CD4-positive, alpha-beta T cell (primary cell): ENCODE results near the gene KIF26B. TPM values are rescaled to one million over a fixed set of nuclear protein-coding genes. Genes with fewer than 3 reads are reported as not detected.

Source experiments
- ATAC-seq: fragments of 200-7000 bp; cut with Tn5 transposase; one replicate; pipeline ENCODE4 v1.10.0; 2022; ENCODE audit warnings: mild to moderate bottlenecking; ENCODE audit not compliant: poor library complexity
- CTCF ChIA-PET: fragments of 350-600 bp; sonication (Branson Sonifier 250); formaldehyde crosslinking; loops from one replicate; lab custom pipeline; 2021; ENCODE audit warnings: antibody characterized with exemption, inconsistent platforms; lab: Charles Lee
- POLR2A ChIA-PET: fragments of 350-600 bp; sonication (Branson Sonifier 250); formaldehyde crosslinking; loops from one replicate; lab custom pipeline; 2021; ENCODE audit warnings: antibody characterized with exemption, inconsistent platforms; lab: Charles Lee
- DNase-seq, 14 experiments: peaks; one replicate each; pipeline ENCODE4 v3.0.0-alpha.2; 2013 to 2020; ENCODE audit warnings: mixed read lengths in 2 of 14
- H3K27ac ChIP-seq, 2 donors: one replicate each; pipeline versions ENCODE4 v1.5.1 to v1.7.0; 2013; ENCODE audit warnings: low read length in 2 of 2, low read depth in 1 of 2, mild to moderate bottlenecking in 1 of 2
- H3K27me3 ChIP-seq, 2 experiments: 1 replicate in 1 of 2; 2 replicates in 1 of 2; pipeline versions ENCODE4 v1.6.1 to v1.7.0; 2013; ENCODE audit warnings: low read length in 2 of 2, control low read depth in 1 of 2, mild to moderate bottlenecking in 1 of 2, moderate library complexity in 1 of 2; ENCODE audit not compliant: insufficient read depth in 2 of 2, control insufficient read depth in 1 of 2
- H3K36me3 ChIP-seq: one replicate; pipeline ENCODE4 v1.6.1; 2013; ENCODE audit warnings: low read length, control low read depth; ENCODE audit not compliant: insufficient read depth
- H3K4me1 ChIP-seq: one replicate; pipeline ENCODE4 v1.6.1; 2013; ENCODE audit warnings: low read length, control low read depth; ENCODE audit not compliant: insufficient read depth
- H3K4me3 ChIP-seq: one replicate; pipeline ENCODE4 v1.5.1; 2013; ENCODE audit warnings: mild to moderate bottlenecking, low read length, moderate library complexity
- H3K9me3 ChIP-seq, 2 experiments: 1 replicate in 1 of 2; 2 replicates in 1 of 2; pipeline versions ENCODE4 v1.6.1 to v1.7.0; 2013; ENCODE audit warnings: low read length in 2 of 2, mild to moderate bottlenecking in 2 of 2, control low read depth in 1 of 2, moderate library complexity in 1 of 2; ENCODE audit not compliant: control insufficient read depth in 1 of 2, insufficient read depth in 1 of 2
- H3K27ac Mint-ChIP-seq: one replicate; pipeline ENCODE4 v1.8.0; 2020; ENCODE audit warnings: mixed read lengths
- H3K27me3 Mint-ChIP-seq: one replicate; pipeline ENCODE4 v1.8.0; 2021; ENCODE audit warnings: mixed read lengths
- H3K36me3 Mint-ChIP-seq: one replicate; pipeline ENCODE4 v1.8.0; 2021; ENCODE audit warnings: low read depth, mixed read lengths
- H3K4me1 Mint-ChIP-seq: one replicate; pipeline ENCODE4 v1.8.0; 2021; ENCODE audit warnings: low read depth, mixed read lengths
- H3K4me3 Mint-ChIP-seq: one replicate; pipeline ENCODE4 v1.8.0; 2020; ENCODE audit warnings: mild to moderate bottlenecking, mixed read lengths
- H3K9me3 Mint-ChIP-seq: one replicate; pipeline ENCODE4 v1.8.0; 2020; ENCODE audit warnings: mixed read lengths
- CTCF ChIP-seq: fragments of 200-600 bp; IDR thresholded peaks from one replicate; pipeline ENCODE4 v1.8.0; 2022; ENCODE audit warnings: antibody characterized with exemption, mild to moderate bottlenecking
- intact Hi-C, 2 experiments: fragments of 100-400 bp; cut with DNase I in 1 of 2; cut with micrococcal nuclease in 1 of 2; formaldehyde crosslinking; loops; one replicate each; pipeline versions ENCODE4 v1.15.1 to v1.9.0; 2023 to 2025; cut with DNase I, micrococcal nuclease
- total RNA-seq, 174 experiments: library from RNA in 2 of 174; stranded (reverse) in 2 of 174; gene quantifications; one replicate each; pipeline ENCODE4 v1.2.3 and lab custom pipeline; 2021 to 2026

KIF26B gene
- total RNA-seq, 2 experiments from 2014 or later, result 0.03 TPM; not detected in 1

DNA sequence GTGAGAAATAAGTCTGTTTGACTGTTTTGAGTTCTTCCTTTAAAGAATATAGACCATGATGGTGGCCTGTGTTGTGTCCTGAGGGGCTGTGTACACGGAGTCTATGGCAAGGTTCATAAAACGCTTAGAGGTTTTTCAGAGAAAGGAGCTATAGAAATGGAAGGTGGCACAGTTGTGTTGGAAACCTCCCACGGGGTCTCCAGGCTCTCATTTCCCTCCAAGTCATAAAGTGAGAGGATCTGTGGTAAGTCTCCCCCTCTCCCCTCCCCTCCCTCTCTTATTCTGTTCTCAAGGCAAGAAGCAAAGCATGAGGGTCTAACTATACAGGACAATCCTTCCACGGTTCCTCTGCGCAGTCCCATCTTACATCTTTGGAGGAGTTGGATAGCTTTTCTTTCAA, 139.2 kb downstream of the KIF26B start:
- no peak for TF ChIP-seq CTCF
- H3K4me3 ChIP-seq, result no peak overlapping the region
- no peaks in the 10 kb centered on the region for H3K4me1 Mint-ChIP-seq
- intact Hi-C loops, result no loop called here
- H3K27me3 ChIP-seq, result no peaks in the 10 kb centered on the region
- H3K36me3 ChIP-seq, result no peaks in the 10 kb centered on the region
- ChIA-PET CTCF (no interaction called here), POLR2A (no interaction called here)
- H3K9me3 ChIP-seq, result peaks cover 0 to 11% of the 10 kb centered on the region in 2 experiments
- no peak overlapping the region for H3K27ac ChIP-seq
- H3K27me3 Mint-ChIP-seq, result no peaks in the 10 kb centered on the region
- H3K4me1 ChIP-seq, result no peaks in the 10 kb centered on the region
- no peak for DNase-seq
- no peaks in the 10 kb centered on the region for H3K36me3 Mint-ChIP-seq
- no peak overlapping the region for H3K4me3 Mint-ChIP-seq
- no peaks in the 10 kb centered on the region for H3K9me3 Mint-ChIP-seq
- H3K27ac Mint-ChIP-seq, result no peak overlapping the region
- no peak for ATAC-seq

DNA sequence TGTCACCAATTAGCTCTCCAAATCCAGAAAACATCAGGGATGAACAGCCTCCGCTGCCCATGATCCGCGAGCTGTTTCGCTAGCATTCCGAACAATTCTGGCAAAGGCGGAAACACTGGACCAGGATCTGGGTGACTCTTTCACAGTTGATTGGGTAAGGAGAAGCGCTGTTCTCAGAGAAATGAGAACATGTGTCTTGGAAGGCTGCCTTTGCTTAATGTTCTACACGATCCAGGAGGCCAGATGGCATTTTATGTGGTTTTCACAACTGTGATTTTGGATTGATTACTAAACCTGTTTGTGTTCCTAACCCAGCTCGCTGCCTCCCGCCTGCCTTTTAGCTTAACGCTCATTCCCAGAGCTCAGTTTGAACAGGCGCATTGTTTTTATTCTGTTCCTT, 144.0 kb downstream of the KIF26B start:
- ATAC-seq (no peak), DNase-seq (no peak)
- Mint-ChIP-seq H3K4me3 (no peak overlapping the region), H3K27ac (no peak overlapping the region), H3K4me1 (no peaks in the 10 kb centered on the region), H3K9me3 (no peaks in the 10 kb centered on the region), H3K36me3 (no peaks in the 10 kb centered on the region), H3K27me3 (no peaks in the 10 kb centered on the region)
- no peak overlapping the region for H3K4me3 ChIP-seq
- ChIA-PET CTCF (no interaction called here), POLR2A (no interaction called here)
- intact Hi-C loops, result no loop called here
- TF ChIP-seq CTCF, result no peak
- no peaks in the 10 kb centered on the region for H3K4me1 ChIP-seq
- H3K27ac ChIP-seq, result no peak overlapping the region
- no peaks in the 10 kb centered on the region for H3K27me3 ChIP-seq
- no peaks in the 10 kb centered on the region for H3K36me3 ChIP-seq
- H3K9me3 ChIP-seq, result peaks cover 0 to 6% of the 10 kb centered on the region in 2 experiments

DNA sequence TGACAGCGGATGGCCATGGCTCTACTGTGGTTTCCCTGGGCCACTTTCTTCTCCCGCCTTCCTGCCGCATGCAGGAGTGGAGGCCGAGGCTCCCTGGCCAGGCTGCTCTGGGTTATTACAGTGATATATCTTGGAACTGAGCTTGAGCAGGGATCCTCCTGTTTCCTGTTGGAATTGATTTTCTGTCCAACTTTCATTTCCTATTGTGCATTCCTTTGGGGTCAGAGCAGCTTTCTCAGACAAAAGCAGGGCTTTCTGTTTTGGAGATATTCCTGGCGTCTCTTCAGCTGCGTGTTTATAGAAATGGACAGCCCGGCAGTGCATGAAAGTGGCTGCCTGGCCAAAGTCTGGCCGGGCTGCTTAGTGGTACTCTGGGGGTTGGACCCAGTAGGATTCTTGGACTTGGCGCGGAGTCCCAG, 146.4 kb downstream of the KIF26B start:
- H3K27ac Mint-ChIP-seq, result no peak overlapping the region
- ChIA-PET POLR2A (no interaction called here), CTCF (no interaction called here)
- Histone ChIP-seq H3K36me3 (no peaks in the 10 kb centered on the region), H3K4me1 (no peaks in the 10 kb centered on the region), H3K27ac (no peak overlapping the region), H3K9me3 (peaks cover 0 to 6% of the 10 kb centered on the region in 2 experiments), H3K27me3 (no peaks in the 10 kb centered on the region), H3K4me3 (no peak overlapping the region)
- intact Hi-C loops, result loop anchor here in 1 of 2 experiments (10.0 kb wide), 1 partner anchor 56 kb away; no protein-coding TSS in a partner anchor
- no peaks in the 10 kb centered on the region for H3K27me3 Mint-ChIP-seq
- DNase-seq, result no peak
- no peak overlapping the region for H3K4me3 Mint-ChIP-seq
- H3K4me1 Mint-ChIP-seq, result no peaks in the 10 kb centered on the region
- no peaks in the 10 kb centered on the region for H3K9me3 Mint-ChIP-seq
- H3K36me3 Mint-ChIP-seq, result no peaks in the 10 kb centered on the region
- ATAC-seq, result no peak
- no peak for TF ChIP-seq CTCF
